ENCODE measurements around the gene BBS7. TPM values are rescaled to one million over a fixed set of nuclear protein-coding genes. Genes with fewer than 3 reads are reported as not detected.

The BBS7 gene
- total RNA-seq, 2 donors from 2014 or later, result 13.6 to 14.0 TPM

DNA sequence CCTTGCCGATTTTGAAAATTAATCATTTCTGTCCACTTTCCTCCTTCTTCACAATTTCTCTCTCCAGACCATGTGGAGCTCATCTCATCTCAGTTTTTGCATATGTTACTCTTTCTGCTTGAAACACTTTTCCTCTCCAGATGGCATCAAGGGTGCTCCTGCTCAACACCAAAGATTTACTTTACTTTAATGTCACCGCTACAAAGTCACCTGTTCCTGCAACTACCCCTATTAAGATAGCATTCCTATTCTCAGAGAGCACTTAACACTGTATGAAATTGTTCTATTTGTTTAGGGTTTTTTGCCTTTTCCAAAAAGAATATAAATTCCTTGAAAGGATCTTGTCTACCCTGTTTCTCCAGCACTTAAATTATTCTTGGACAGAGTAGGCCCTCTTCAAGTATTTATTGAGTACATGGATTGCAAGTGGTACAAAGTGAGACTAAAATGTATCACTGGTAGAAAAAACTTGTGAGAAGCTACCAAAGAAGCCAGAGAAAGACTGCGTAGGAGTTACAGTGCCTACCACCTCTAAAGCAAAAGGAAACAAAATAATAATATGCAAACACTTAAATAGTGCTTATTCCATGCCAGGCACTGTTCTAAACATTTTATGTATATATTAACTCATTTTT lies 70.3 kb downstream of the BBS7 start:
- Mint-ChIP-seq H3K4me1 (ENCODE audit: low read depth) (peaks cover 59% of the 10 kb centered on the region), H3K27me3 (ENCODE audit: low read depth) (no peaks in the 10 kb centered on the region), H3K36me3 (ENCODE audit: insufficient read depth in 2 of 2) (peaks cover 4 to 6% of the 10 kb centered on the region in 2 donors), H3K9me3 (no peaks in the 10 kb centered on the region), H3K4me3 (peak overlapping the region; percentile 89 to 97), H3K27ac (peak overlapping the region; percentile 99)
- ATAC-seq (replicated peaks in 1 of 2) (no peak), DNase-seq (no peak)

DNA sequence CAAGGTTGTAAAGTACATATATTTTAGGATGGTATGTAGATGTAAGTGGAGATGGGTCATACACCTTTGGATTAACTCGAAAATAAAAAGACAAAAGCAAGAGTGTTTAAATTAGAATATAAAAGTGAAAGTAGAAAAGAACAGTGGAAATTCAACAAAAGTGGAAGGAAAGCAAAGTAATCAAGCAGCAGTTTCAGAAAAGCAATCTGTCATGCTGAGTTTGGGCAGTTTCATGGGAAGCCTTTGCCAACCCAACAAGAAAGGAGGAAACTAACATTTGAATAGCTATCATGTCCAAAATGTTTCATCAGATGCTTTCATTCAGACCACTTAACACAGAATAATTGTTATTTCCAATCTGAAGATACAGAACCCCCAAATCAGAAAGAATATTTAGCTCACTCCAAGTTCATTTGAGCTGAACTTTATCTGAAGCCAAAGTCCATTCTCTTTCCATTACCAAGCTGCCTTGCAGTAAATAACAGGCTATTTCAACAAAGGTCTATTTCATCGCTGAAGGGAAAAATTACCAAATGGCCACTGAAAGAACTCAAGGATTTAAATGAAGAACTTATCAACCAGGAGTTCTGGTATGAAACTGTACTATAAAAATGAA lies 71.0 kb downstream of the BBS7 start:
- DNase-seq (no peak), ATAC-seq (replicated peaks in 1 of 2) (no peak)
- H3K27ac Mint-ChIP-seq, result peak overlapping the region; percentile 99
- peaks cover 60% of the 10 kb centered on the region for H3K4me1 Mint-ChIP-seq (ENCODE audit: low read depth)
- no peaks in the 10 kb centered on the region for H3K27me3 Mint-ChIP-seq (ENCODE audit: low read depth)
- H3K4me3 Mint-ChIP-seq, result peak overlapping the region; percentile 71 to 89
- no peaks in the 10 kb centered on the region for H3K9me3 Mint-ChIP-seq
- peaks cover 4 to 6% of the 10 kb centered on the region in 2 donors for H3K36me3 Mint-ChIP-seq (ENCODE audit: insufficient read depth in 2 of 2)

GRCh38 chr4:121796283-121796682 lies 74.0 kb downstream of the BBS7 start:
- ATAC-seq (replicated peaks in 1 of 2) (no peak), DNase-seq (no peak)
- Mint-ChIP-seq H3K36me3 (ENCODE audit: insufficient read depth in 2 of 2) (peaks cover 0 to 1% of the 10 kb centered on the region in 2 donors), H3K27me3 (ENCODE audit: low read depth) (no peaks in the 10 kb centered on the region), H3K4me3 (peak overlapping the region in 1 of 2 donors; percentile 2), H3K9me3 (no peaks in the 10 kb centered on the region), H3K27ac (no peak overlapping the region), H3K4me1 (ENCODE audit: low read depth) (peaks cover 44% of the 10 kb centered on the region)

- Mint-ChIP-seq H3K27me3 (ENCODE audit: low read depth) (peaks cover 10% of the 10 kb centered on the region), H3K4me3 (no peak overlapping the region), H3K9me3 (no peaks in the 10 kb centered on the region), H3K4me1 (ENCODE audit: low read depth) (peaks cover 28% of the 10 kb centered on the region), H3K27ac (no peak overlapping the region), H3K36me3 (ENCODE audit: insufficient read depth in 2 of 2) (no peaks in the 10 kb centered on the region)
- no peak for DNase-seq
- no peak for ATAC-seq (replicated peaks in 1 of 2)
Observed at GRCh38 chr4:121794505-121795188, 75.6 kb downstream of the BBS7 start.

DNA sequence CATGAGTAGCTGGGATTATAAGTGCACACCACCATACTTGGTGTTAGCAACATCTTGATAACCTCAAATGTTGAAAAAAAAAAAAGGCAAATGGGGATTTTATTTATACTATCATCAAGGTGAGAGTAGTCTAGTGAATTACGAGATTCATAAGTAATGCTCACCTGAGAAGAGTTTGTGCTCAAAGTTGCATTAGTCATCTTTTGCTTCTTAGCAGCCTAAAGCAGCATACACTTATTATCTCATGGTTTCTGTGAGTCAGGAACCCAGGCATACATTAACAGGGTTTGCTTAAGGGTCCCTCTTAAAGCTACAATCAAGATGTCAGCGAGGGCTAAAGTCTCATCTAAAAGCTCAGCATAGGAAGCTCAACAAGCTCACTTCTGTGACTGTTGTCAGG lies 77.3 kb downstream of the BBS7 start:
- ATAC-seq (replicated peaks in 1 of 2), result peak in 1 of 2 donors; percentile 48
- Mint-ChIP-seq H3K36me3 (ENCODE audit: insufficient read depth in 2 of 2) (no peaks in the 10 kb centered on the region), H3K27me3 (ENCODE audit: low read depth) (peaks cover 16% of the 10 kb centered on the region), H3K9me3 (no peaks in the 10 kb centered on the region), H3K27ac (no peak overlapping the region), H3K4me3 (no peak overlapping the region), H3K4me1 (ENCODE audit: low read depth) (peaks cover 36% of the 10 kb centered on the region)
- DNase-seq, result no peak

GRCh38 chr4:121791481-121791880 lies 78.8 kb downstream of the BBS7 start:
- DNase-seq (no peak), ATAC-seq (replicated peaks in 1 of 2) (no peak)
- no peak overlapping the region for H3K4me3 Mint-ChIP-seq
- peaks cover 16% of the 10 kb centered on the region for H3K27me3 Mint-ChIP-seq (ENCODE audit: low read depth)
- peaks cover 38% of the 10 kb centered on the region for H3K4me1 Mint-ChIP-seq (ENCODE audit: low read depth)
- H3K27ac Mint-ChIP-seq, result no peak overlapping the region
- no peaks in the 10 kb centered on the region for H3K9me3 Mint-ChIP-seq
- H3K36me3 Mint-ChIP-seq (ENCODE audit: insufficient read depth in 2 of 2), result no peaks in the 10 kb centered on the region

GRCh38 chr4:121790976-121791375 lies 79.3 kb downstream of the BBS7 start:
- no peak for DNase-seq
- H3K4me3 Mint-ChIP-seq, result no peak overlapping the region
- peaks cover 16% of the 10 kb centered on the region for H3K27me3 Mint-ChIP-seq (ENCODE audit: low read depth)

GRCh38 chr4:121789960-121790829 lies 80.1 kb downstream of the BBS7 start:
- Mint-ChIP-seq H3K27me3 (ENCODE audit: low read depth) (peaks cover 16% of the 10 kb centered on the region), H3K36me3 (ENCODE audit: insufficient read depth in 2 of 2) (no peaks in the 10 kb centered on the region)

More at GRCh38 chr4:121790976-121791375, 79.3 kb downstream of the BBS7 start:
- Mint-ChIP-seq H3K36me3 (ENCODE audit: insufficient read depth in 2 of 2) (no peaks in the 10 kb centered on the region), H3K9me3 (no peaks in the 10 kb centered on the region), H3K27ac (no peak overlapping the region), H3K4me1 (ENCODE audit: low read depth) (peaks cover 35% of the 10 kb centered on the region)
- ATAC-seq (replicated peaks in 1 of 2), result no peak

GRCh38 chr4:121789455-121789854 lies 80.8 kb downstream of the BBS7 start:
- Mint-ChIP-seq H3K27me3 (ENCODE audit: low read depth) (peaks cover 18% of the 10 kb centered on the region), H3K36me3 (ENCODE audit: insufficient read depth in 2 of 2) (no peaks in the 10 kb centered on the region), H3K27ac (no peak overlapping the region), H3K4me1 (ENCODE audit: low read depth) (peaks cover 19% of the 10 kb centered on the region), H3K4me3 (no peak overlapping the region), H3K9me3 (no peaks in the 10 kb centered on the region)
- DNase-seq (no peak), ATAC-seq (replicated peaks in 1 of 2) (no peak)

More at GRCh38 chr4:121789960-121790829, 80.1 kb downstream of the BBS7 start:
- H3K27ac Mint-ChIP-seq, result no peak overlapping the region
- no peaks in the 10 kb centered on the region for H3K9me3 Mint-ChIP-seq
- DNase-seq (no peak), ATAC-seq (replicated peaks in 1 of 2) (no peak)
- H3K4me3 Mint-ChIP-seq, result no peak overlapping the region
- peaks cover 27% of the 10 kb centered on the region for H3K4me1 Mint-ChIP-seq (ENCODE audit: low read depth)

DNA sequence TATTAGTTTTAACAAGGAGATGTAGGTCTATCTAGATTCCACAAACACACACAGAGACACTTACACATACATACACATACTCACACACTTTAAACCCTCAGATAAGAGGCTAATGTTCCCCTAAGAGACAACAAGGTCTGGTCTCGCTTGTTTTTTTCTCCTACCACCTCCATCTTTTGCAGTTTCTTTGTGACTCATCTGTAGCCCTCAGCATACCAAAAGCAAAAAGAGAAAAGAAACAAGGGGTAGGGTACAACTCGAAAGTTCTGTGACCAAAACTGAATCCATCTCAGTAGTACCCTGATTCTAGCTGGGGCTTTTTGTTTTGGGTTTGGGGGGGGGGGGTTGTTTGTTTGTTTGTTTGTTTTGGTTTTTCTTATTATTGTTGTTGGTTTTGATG lies 81.4 kb downstream of the BBS7 start:
- H3K27ac Mint-ChIP-seq, result no peak overlapping the region
- no peak overlapping the region for H3K4me3 Mint-ChIP-seq
- ATAC-seq (replicated peaks in 1 of 2), result peak; percentile 73 to 79
- DNase-seq, result no peak
- peaks cover 22% of the 10 kb centered on the region for H3K27me3 Mint-ChIP-seq (ENCODE audit: low read depth)
- peaks cover 0 to under 1% of the 10 kb centered on the region in 2 donors for H3K9me3 Mint-ChIP-seq
- H3K36me3 Mint-ChIP-seq (ENCODE audit: insufficient read depth in 2 of 2), result peaks cover 0 to under 1% of the 10 kb centered on the region in 2 donors
- H3K4me1 Mint-ChIP-seq (ENCODE audit: low read depth), result peaks cover 18% of the 10 kb centered on the region

DNA sequence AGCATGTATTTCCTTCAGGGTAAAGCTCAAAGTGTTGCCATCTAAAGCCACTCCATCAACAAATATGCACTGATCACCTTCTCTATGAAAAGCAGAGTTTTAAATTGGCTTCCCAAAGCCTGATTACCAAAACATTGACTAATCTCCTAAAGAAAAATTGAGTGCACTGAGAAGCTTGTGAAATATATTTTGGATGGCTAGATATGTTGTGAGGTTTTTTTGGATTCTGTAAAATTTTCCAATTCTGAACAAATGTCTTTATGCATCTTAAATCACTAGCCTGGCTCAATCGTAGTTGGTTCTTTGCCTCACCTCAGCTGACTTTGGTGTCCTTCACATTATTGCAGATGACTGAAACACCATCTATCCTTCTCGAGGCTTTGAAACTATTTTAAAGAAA lies 84.1 kb downstream of the BBS7 start:
- Mint-ChIP-seq H3K27ac (no peak overlapping the region), H3K36me3 (ENCODE audit: insufficient read depth in 2 of 2) (peaks cover 0 to 2% of the 10 kb centered on the region in 2 donors), H3K9me3 (peaks cover 0 to 1% of the 10 kb centered on the region in 2 donors), H3K27me3 (ENCODE audit: low read depth) (peaks cover 38% of the 10 kb centered on the region), H3K4me3 (no peak overlapping the region), H3K4me1 (ENCODE audit: low read depth) (peaks cover 18% of the 10 kb centered on the region)
- DNase-seq (no peak), ATAC-seq (replicated peaks in 1 of 2) (no peak)

- Mint-ChIP-seq H3K9me3 (peaks cover 0 to 1% of the 10 kb centered on the region in 2 donors), H3K27ac (no peak overlapping the region), H3K4me1 (ENCODE audit: low read depth) (peaks cover 18% of the 10 kb centered on the region), H3K27me3 (ENCODE audit: low read depth) (peaks cover 40% of the 10 kb centered on the region), H3K36me3 (ENCODE audit: insufficient read depth in 2 of 2) (peaks cover 0 to 2% of the 10 kb centered on the region in 2 donors), H3K4me3 (no peak overlapping the region)
- DNase-seq (no peak), ATAC-seq (replicated peaks in 1 of 2) (no peak)
Observed at GRCh38 chr4:121785479-121785878, 84.8 kb downstream of the BBS7 start.

All from activated T-cell treated with anti-CD3 and anti-CD28 coated beads, Interleukin-2, amount 50 U/mL, for 72 hours (primary cell).